IMR-90 (cell line): Measurements from ENCODE around the gene RIC3. TPM values are rescaled to one million over a fixed set of nuclear protein-coding genes. Genes with fewer than 3 reads are reported as not detected.

Source experiments
- ATAC-seq: fragments of 200-7000 bp; cut with Tn5 transposase; 2 replicates; pipeline ENCODE4 v1.9.1; 2020; ENCODE audit warnings: low read depth, mild to moderate bottlenecking, moderate library complexity
- BruUV-seq: library from RNA; stranded (reverse); fragments of 400-500 nt; replicated peaks from 2 replicates; lab custom pipeline; 2021; lab: Mats Ljungman, UMichigan
- CTCF ChIA-PET: fragments of 300-600 bp; formaldehyde crosslinking; extraction: SDS; loops from one replicate; lab custom pipeline; 2021; ENCODE audit warnings: antibody characterized with exemption; lab: Yijun Ruan, JAX
- POLR2A ChIA-PET: fragments of 300-600 bp; sonication (Branson Sonifier 250); formaldehyde crosslinking; loops from one replicate; lab custom pipeline; 2022; ENCODE audit warnings: antibody characterized with exemption; ENCODE audit not compliant: unreplicated experiment; lab: Charles Lee
- DNase-seq: peaks from one replicate; pipeline ENCODE4 v3.0.0; 2013
- H2AFZ ChIP-seq: replicated peaks from 2 replicates; pipeline ENCODE3; 2013; ENCODE audit warnings: low read length, mild to moderate bottlenecking; ENCODE audit not compliant: poor library complexity
- H2AK5ac ChIP-seq: 2 replicates; pipeline ENCODE4 v1.6.1; 2013; ENCODE audit warnings: low read depth, low read length, inconsistent platforms
- H2AK9ac ChIP-seq: replicated peaks from 2 replicates; pipeline ENCODE3; 2013; ENCODE audit warnings: mild to moderate bottlenecking, low read depth, low read length, moderate library complexity; ENCODE audit not compliant: poor library complexity
- H2BK120ac ChIP-seq: 2 replicates; pipeline ENCODE4 v1.6.1; 2013; ENCODE audit warnings: low read depth, low read length, inconsistent platforms
- H2BK15ac ChIP-seq: 3 replicates; pipeline ENCODE4 v1.6.1; 2013; ENCODE audit warnings: low read depth, low read length, inconsistent platforms
- H2BK20ac ChIP-seq: 2 replicates; pipeline ENCODE4 v1.6.1; 2013; ENCODE audit warnings: low read depth, mild to moderate bottlenecking, inconsistent platforms, low read length, moderate library complexity
- H2BK5ac ChIP-seq: 2 replicates; pipeline ENCODE4 v1.6.1; 2013; ENCODE audit warnings: mild to moderate bottlenecking, low read depth, low read length, inconsistent platforms; ENCODE audit not compliant: poor library complexity, severe bottlenecking
- H3K14ac ChIP-seq: replicated peaks from 2 replicates; pipeline ENCODE4 v1.6.1; 2013; ENCODE audit warnings: low read depth, low read length, inconsistent platforms
- H3K18ac ChIP-seq: 2 replicates; pipeline ENCODE4 v1.6.1; 2013; ENCODE audit warnings: low read depth, low read length, control low read depth
- H3K23ac ChIP-seq: 2 replicates; pipeline ENCODE4 v1.6.1; 2013; ENCODE audit warnings: low read depth, low read length, inconsistent platforms
- H3K27ac ChIP-seq: 2 replicates; pipeline ENCODE4 v1.5.1; 2013; ENCODE audit warnings: mild to moderate bottlenecking, control low read depth, low read length; ENCODE audit not compliant: insufficient read depth
- H3K27me3 ChIP-seq: 2 replicates; pipeline ENCODE4 v1.6.1; 2013; ENCODE audit warnings: low read length; ENCODE audit not compliant: control insufficient read depth, insufficient read depth
- H3K36me3 ChIP-seq: 2 replicates; pipeline ENCODE4 v1.6.1; 2013; ENCODE audit warnings: low read length, mixed read lengths; ENCODE audit not compliant: control insufficient read depth, insufficient read depth
- H3K4ac ChIP-seq: 2 replicates; pipeline ENCODE4 v1.6.1; 2013; ENCODE audit warnings: low read depth, low read length, inconsistent platforms
- H3K4me1 ChIP-seq: 2 replicates; pipeline ENCODE4 v1.6.1; 2013; ENCODE audit warnings: low read length, mixed read lengths; ENCODE audit not compliant: control insufficient read depth, insufficient read depth
- H3K4me2 ChIP-seq: 2 replicates; pipeline ENCODE4 v1.6.1; 2013; ENCODE audit warnings: low read depth, mild to moderate bottlenecking, control low read depth, low read length, moderate library complexity
- H3K4me3 ChIP-seq: 2 replicates; pipeline ENCODE4 v1.5.1; 2013; ENCODE audit warnings: low read depth, mild to moderate bottlenecking, control low read depth, low read length, moderate library complexity; ENCODE audit not compliant: insufficient read depth
- H3K56ac ChIP-seq: 2 replicates; pipeline ENCODE4 v1.6.1; 2013; ENCODE audit warnings: low read length, inconsistent platforms; ENCODE audit not compliant: insufficient read depth; ENCODE audit errors: extremely low read depth
- H3K79me1 ChIP-seq, 2 experiments: 2 replicates each; pipeline ENCODE4 v1.6.1; 2013; ENCODE audit warnings: low read length in 2 of 2, inconsistent platforms in 1 of 2, low read depth in 1 of 2
- H3K9ac ChIP-seq: 2 replicates; pipeline ENCODE4 v1.6.1; 2013; ENCODE audit warnings: low read depth, low read length, control low read depth
- H3K9me1 ChIP-seq: 2 replicates; pipeline ENCODE4 v1.6.1; 2013; ENCODE audit warnings: low read length, inconsistent platforms; ENCODE audit not compliant: insufficient read depth
- H3K9me3 ChIP-seq: 2 replicates; pipeline ENCODE4 v1.6.1; 2013; ENCODE audit warnings: low read length; ENCODE audit not compliant: control insufficient read depth, insufficient read depth
- H4K20me1 ChIP-seq: 2 replicates; pipeline ENCODE4 v1.6.1; 2013; ENCODE audit warnings: low read length, inconsistent platforms; ENCODE audit not compliant: insufficient read depth
- H4K5ac ChIP-seq: 2 replicates; pipeline ENCODE4 v1.6.1; 2013; ENCODE audit warnings: mild to moderate bottlenecking, low read depth, low read length, control low read depth
- H4K8ac ChIP-seq, 2 experiments: 2 replicates each; pipeline ENCODE4 v1.6.1; 2013; ENCODE audit warnings: low read depth in 2 of 2, low read length in 2 of 2, control low read depth in 1 of 2, inconsistent platforms in 1 of 2
- H4K91ac ChIP-seq: 2 replicates; pipeline ENCODE4 v1.6.1; 2013; ENCODE audit warnings: low read depth, low read length, inconsistent platforms; ENCODE audit not compliant: insufficient read depth
- BHLHE40 ChIP-seq: fragments of 150-350 bp; IDR thresholded peaks from 2 replicates; pipeline ENCODE4 v1.6.1; 2016; ENCODE audit warnings: mild to moderate bottlenecking, low read depth, low read length
- CTCF ChIP-seq: conservative IDR thresholded peaks from 2 replicates; pipeline ENCODE4 v1.5.1; 2012; ENCODE audit warnings: mild to moderate bottlenecking, low read depth, low read length, improper control_type of control experiment
- ELK1 ChIP-seq: fragments of 150-350 bp; IDR thresholded peaks from 2 replicates; pipeline ENCODE4 v1.6.1; 2016; ENCODE audit warnings: low read depth, mild to moderate bottlenecking, low read length, moderate library complexity, borderline replicate concordance
- MAZ ChIP-seq: IDR thresholded peaks from 2 replicates; pipeline ENCODE4 v1.6.1; 2012; ENCODE audit warnings: low read depth, mild to moderate bottlenecking, low read length, improper control_type of control experiment, moderate library complexity, borderline replicate concordance
- MXI1 ChIP-seq: IDR thresholded peaks from 2 replicates; pipeline ENCODE4 v1.6.1; 2012; ENCODE audit warnings: low read depth, mild to moderate bottlenecking, low read length, moderate library complexity, borderline replicate concordance
- RFX5 ChIP-seq: IDR thresholded peaks from 2 replicates; pipeline ENCODE4 v1.8.0; 2012; ENCODE audit warnings: low read depth, mild to moderate bottlenecking, low read length, moderate library complexity
- SMC3 ChIP-seq: fragments of 150-350 bp; IDR thresholded peaks from 2 replicates; pipeline ENCODE4 v1.6.1; 2016; ENCODE audit warnings: low read depth, mild to moderate bottlenecking, antibody characterized with exemption, low read length, moderate library complexity
- WGBS, 2 experiments: methylation state at CpG; one replicate each; pipeline versions ENCODE4 v1.1.5 to v1.1.7; 2013; ENCODE audit warnings: missing lambda C conversion rate in 2 of 2; ENCODE audit not compliant: insufficient read length in 1 of 2; ENCODE audit errors: extremely low coverage in 2 of 2; 5-methylcytosine and 5-hydroxymethylcytosine counted together
- dilution Hi-C: fragments of 300-500 bp; cut with HindIII; formaldehyde crosslinking; loops from one replicate; pipeline ENCODE4 v1.14.3; 2018; ENCODE audit warnings: low sequenced_read_pairs; ENCODE audit not compliant: unreplicated experiment
- in situ Hi-C: fragments of 300-500 bp; cut with MboI; formaldehyde crosslinking; loops from 3 replicates; pipeline ENCODE4 v1.14.3; 2019; ENCODE audit warnings: low sequenced_read_pairs, inconsistent platforms, mixed read lengths
- intact Hi-C: fragments of 100-400 bp; cut with micrococcal nuclease; formaldehyde crosslinking; loops from 2 replicates; pipeline ENCODE4 v1.10.0; 2022
- polyA plus RNA-seq, 3 experiments: library from polyadenylated mRNA; depleted of rRNA; stranded (reverse); fragments of >200 nt; gene quantifications; 2 replicates each; pipeline ENCODE4 v1.2.3, GENCODE V29; 2012; ENCODE audit warnings: low replicate concordance in 1 of 3
- total RNA-seq: library from RNA; depleted of rRNA; stranded (reverse); fragments of >200 nt; gene quantifications from 2 replicates; pipeline ENCODE4 v1.2.3, GENCODE V29; 2012

RIC3 gene
- total and polyA plus RNA-seq, 2 of the 4 experiments (the other 2 are of a cell fraction) = not detected

GRCh38 chr11:8087756-8088155, 81.1 kb downstream of the RIC3 start:
- ChIA-PET POLR2A (no interaction called here), CTCF (interaction anchor here (0.8 to 3.6 kb wide), 3 partner anchors 12 to 81 kb away, joined by 3 to 11 read pairs (median 4); no protein-coding TSS in a partner anchor)
- H3K27ac ChIP-seq = no peak overlapping the region
- H3K9me1 ChIP-seq = no peaks in the 10 kb centered on the region; the same call in 1 of the 2 replicates
- H3K23ac ChIP-seq = no peak overlapping the region
- in situ Hi-C loops = loop anchor here (25.0 kb wide), 1 partner anchor 400 kb away; no protein-coding TSS in a partner anchor
- no peak overlapping the region for H4K91ac ChIP-seq
- H3K9me3 ChIP-seq = no peaks in the 10 kb centered on the region
- peaks cover 6 to 26% of the 10 kb centered on the region in 2 experiments; a peak in 2 of 4 replicates for H3K79me1 ChIP-seq
- no peak overlapping the region for H2AK5ac ChIP-seq
- dilution Hi-C loops = no loop called here
- no peak overlapping the region for H2BK120ac ChIP-seq
- no peak overlapping the region for H3K9ac ChIP-seq
- H2AFZ ChIP-seq = no peak overlapping the region
- no peaks in the 10 kb centered on the region for H3K27me3 ChIP-seq
- no peak overlapping the region for H2BK20ac ChIP-seq
- no peak overlapping the region for H2AK9ac ChIP-seq
- intact Hi-C loops = no loop called here
- no peak overlapping the region for H4K8ac ChIP-seq
- peaks cover 36% of the 10 kb centered on the region; the same call in 1 of the 2 replicates for H4K20me1 ChIP-seq
- ATAC-seq (no peak), DNase-seq (no peak)
- H4K5ac ChIP-seq = no peak overlapping the region
- H2BK15ac ChIP-seq = no peak overlapping the region
- no peak overlapping the region for H3K14ac ChIP-seq
- no peak overlapping the region for H3K4me3 ChIP-seq
- WGBS, 2 experiments = 100% methylated on average over 2 of the region's 3 CpGs; no CpG with 5 or more reads in 1 of the 2 experiments
- no peak for TF ChIP-seq ELK1
- TF ChIP-seq SMC3 = no peak
- TF ChIP-seq MAZ = no peak
- TF ChIP-seq RFX5 = no peak
- TF ChIP-seq BHLHE40 = no peak
- no peak for TF ChIP-seq MXI1
- no peak for TF ChIP-seq CTCF
- H3K18ac ChIP-seq = no peak overlapping the region
- H3K4me2 ChIP-seq = no peak overlapping the region
- H3K4ac ChIP-seq = no peak overlapping the region
- peaks cover 3% of the 10 kb centered on the region; the same call in 1 of the 2 replicates for H3K4me1 ChIP-seq
- no TSS peak for BruUV-seq
- H3K56ac ChIP-seq = no peak overlapping the region
- H2BK5ac ChIP-seq = no peak overlapping the region
- H3K36me3 ChIP-seq = no peaks in the 10 kb centered on the region
